Activated CD8-positive, alpha-beta memory T cell treated with anti-CD3 and anti-CD28 coated beads for 1 hour (primary cell): ENCODE results near the gene JAG2.
A peak's percentile ranks its signal among the peaks of the same experiment; 100 is the strongest.

Experiments used
- DNase-seq, 2 donors: peaks; one replicate each; pipeline ENCODE4 v3.0.0-alpha.2; 2020; ENCODE audit warnings: low read depth in 1 of 2; ENCODE audit errors: extremely low read depth in 1 of 2

Gene JAG2

DNA sequence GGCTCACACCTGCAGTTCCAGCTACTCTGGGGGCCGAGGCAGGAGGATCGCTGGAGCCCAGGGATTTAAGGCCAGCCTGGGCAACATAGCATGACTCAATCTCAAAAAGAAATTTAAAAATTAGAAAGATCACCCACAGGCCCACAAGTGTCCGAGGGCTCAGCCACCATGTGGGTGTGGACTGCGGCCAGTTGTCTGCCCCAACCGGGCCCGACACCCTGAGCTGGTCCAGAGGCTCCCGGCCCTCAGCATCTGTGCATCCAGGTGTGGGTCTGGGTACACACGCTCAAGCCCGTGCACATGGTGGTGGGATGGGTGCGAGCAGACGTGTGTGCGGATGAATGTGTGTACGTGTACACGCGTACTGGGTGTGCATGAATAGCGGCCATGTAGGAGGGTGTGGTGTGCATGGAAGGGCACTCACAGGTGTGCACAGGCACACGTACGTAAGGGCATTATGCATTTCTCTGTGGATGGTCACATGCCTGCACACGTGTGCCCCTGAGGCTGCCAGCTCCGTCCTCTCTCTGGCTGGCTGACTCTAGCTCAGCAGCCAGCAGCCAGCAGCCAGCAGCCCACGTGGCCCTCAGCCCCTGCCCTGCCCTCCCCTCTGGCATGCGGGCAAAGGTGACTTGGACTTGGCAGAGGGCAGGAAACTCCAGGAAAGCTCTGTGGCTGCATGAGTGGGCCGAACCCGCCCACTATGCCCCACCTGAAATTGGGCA is 35.8 kb upstream of the JAG2 start:
- no peak for DNase-seq

DNA sequence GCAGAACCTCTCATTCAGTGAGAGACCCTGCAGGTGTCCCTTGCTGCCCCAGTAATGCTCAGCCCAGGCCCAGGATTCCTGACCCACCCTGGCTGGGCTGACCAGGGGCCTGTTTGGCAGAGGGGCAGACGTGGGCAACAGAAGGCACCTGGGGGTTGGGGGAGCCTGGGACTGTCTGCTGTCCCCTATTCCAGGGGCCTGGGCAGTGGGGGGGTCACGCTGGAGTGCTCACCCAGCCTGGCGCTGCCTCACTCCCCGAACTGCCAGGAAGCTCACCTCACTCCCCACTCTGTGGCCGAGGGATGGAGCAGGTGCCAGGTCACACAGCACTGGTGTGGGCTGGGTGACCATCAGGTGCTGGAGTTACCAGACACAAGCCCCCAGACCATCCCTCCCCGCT is 35.1 kb upstream of the JAG2 start:
- DNase-seq, result no peak

DNA sequence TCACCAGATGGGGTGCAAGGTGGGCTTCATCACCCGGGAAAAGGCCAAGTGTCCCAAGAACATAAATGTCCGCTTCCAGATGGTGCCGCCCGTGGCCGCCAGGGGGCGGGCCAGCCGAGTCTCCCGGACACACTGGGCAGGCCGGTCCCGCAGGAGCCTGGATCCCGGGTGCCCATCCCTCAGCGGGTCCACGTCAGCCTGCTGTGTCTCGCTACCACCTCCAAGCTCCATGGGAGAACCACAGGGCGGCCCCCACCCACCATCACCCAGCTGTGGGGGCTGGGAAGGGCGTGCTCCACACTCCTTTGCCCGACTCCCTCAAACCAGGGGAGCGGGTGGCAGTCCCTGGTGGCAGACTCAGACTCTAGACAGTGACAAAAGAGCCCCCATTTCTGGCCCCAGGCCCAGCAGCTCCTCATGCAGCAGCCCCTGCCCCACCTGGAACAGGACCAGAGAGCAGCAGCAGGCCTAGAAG is 34.5 kb upstream of the JAG2 start:
- peak in 1 of 2 donors; percentile 47 for DNase-seq

DNA sequence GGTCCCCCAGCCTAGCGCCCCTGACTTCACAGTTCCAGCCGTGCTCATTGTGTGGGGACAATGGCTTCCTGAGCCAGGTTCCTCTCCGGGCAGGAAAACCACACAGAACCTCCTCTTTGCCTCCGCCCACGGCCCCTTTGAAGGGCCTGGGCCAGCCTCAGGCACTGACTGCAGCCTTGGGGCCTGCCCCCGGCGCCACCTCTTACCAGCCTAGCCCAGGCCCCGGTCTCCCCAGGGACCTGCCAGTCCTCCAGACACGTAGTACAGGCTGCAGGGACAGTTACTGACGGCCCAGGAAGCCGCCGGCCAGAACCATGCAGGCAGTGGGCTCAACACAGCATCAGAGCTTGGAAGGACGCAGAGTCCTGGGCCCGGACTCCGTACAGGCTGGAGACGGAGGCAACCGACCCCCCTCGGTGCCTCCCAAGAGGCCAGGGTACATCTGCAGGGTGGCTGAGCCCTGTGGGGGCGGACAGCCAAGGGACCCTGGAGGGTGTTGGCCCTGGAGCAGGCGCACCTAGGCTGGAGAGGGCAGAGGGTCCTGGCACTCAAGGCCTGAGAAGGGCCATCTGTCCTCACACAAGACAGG is 33.4 kb upstream of the JAG2 start:
- no peak for DNase-seq

DNA sequence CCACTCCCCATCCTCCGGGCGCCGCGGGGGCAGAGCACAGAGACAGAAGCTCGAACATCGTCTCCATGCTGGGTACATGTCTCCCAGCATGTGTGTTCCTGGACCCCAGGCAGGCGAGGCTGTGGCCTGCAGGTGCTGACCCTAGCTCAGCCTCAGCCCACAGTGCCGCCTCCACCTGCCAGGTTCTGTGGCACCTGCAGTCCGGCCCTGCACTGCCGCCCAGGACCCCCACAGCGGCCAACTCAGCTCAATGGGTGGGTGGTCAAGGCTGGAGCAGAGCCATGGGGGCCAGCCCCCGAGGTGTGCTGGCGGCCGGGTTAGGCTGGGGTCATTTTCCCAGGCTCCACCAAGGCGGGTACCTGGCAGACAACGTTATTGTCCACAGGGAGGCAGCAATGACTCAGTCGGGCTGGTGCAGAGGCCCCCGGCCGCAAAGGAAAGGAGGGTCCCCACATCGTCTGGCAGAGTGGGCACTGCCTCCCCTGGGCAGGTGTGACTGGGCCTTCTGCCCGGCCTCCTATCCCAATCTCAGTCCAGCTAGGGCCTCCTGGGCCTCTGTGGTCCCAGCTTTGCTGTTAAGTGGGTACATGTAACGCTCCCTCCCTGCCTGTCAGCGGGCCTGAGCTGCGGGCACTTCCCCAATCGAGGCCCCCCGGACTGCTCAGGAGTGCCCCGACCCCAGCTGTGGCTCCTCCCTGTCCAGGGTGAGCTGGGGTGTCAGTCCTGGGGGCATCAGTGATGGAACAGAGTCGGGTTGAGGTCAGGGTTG is 32.8 kb upstream of the JAG2 start:
- DNase-seq, result no peak

DNA sequence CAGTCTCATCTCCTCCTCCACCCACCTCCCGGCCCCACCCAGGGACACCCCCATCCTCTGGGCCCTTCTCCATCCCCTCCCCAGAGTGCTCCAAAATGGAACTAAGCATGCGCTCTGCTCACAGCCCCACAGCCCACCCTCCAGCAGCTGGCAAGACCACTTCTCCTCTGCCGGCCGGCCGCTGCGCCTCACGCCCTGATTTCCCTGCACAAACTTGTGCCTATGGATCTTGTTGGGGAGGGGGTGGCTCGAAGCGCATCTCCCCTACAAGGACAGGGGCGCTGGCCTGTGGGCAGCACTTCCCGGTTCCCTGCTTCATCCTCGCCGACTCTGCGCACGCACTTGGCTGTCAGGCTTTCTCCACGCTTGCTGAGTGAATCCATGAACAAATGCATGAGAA is 32.1 kb upstream of the JAG2 start:
- DNase-seq, result no peak

DNA sequence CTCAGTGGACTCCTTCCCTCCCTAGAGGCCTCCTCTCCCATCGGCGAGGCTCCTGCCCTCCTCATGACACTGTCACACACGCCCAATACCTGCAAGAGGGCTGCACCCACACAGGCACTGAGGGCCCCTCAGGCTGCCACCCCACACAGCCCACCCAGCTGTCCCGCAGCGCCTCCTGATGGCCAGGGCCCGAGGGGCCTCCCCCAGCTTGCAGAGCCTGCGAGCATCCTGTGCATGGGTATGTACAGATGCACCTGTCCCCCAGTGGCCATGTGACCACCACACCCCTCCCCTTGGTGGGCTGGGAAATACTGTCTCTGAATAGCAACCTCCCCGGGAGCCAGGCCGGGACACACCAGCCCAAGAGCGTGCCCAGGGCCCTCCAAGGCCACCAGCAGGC is 31.5 kb upstream of the JAG2 start:
- DNase-seq, result no peak

DNA sequence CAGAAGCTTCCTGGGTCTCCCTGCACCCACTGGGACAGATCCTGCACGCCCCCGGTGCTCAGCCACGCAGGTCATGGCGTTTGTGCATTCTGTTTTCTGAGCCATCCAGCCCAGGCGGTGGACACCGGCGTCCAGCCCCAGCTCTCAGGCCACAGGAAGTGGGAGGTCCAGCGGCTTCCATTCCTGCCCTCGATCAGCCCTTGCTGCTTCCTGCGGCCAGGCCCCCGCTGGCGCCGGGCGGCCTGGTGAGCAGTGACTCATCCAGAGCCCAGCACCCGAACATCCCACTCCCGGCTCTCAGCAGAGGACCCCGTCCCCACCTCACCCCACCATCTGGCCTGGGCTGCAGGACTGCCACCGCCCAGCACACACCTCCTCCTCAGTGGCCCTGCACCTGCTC is 30.5 kb upstream of the JAG2 start:
- DNase-seq, result no peak

DNA sequence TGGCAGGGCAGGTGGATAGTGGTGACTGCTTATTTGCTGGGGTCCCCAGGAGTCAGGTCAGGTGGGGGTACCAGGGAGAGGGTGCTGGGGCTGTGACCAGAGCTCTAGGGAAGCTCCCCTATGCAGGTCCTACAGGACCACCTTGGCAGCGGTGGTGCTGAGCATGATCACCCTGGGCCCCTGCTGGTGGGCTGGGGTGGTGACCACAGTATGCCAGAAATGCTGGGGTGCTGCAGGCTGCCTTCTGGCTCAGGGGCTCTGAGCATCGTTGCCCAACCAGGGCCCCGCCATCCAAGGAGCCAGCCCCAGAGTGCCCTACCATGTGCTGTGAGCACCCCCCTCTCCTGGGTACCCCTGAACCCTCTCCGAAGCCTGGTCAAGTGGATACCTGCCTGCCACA is 30.0 kb upstream of the JAG2 start:
- no peak for DNase-seq

DNA sequence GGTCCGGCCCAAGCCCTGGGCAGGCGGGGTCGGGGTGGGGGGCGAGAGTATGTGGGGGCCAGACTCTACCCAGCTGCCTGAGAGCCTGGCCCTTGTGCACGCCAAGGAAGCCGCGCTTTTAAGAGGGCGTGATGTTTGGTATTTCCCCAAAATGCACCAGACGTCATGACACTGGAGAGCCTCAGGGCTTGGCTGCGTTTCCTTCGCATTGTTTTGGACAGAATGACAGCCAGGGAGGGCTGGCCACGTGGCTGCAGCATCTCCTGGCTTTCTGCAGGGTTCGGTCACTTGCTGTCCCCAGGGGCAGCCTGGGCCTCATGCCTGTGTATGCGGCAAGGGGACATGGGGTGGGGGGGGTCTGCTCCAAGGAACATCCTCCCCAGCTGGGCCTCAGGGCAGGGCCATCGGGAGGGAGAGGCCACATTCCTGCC is 28.6 kb upstream of the JAG2 start:
- no peak for DNase-seq

DNA sequence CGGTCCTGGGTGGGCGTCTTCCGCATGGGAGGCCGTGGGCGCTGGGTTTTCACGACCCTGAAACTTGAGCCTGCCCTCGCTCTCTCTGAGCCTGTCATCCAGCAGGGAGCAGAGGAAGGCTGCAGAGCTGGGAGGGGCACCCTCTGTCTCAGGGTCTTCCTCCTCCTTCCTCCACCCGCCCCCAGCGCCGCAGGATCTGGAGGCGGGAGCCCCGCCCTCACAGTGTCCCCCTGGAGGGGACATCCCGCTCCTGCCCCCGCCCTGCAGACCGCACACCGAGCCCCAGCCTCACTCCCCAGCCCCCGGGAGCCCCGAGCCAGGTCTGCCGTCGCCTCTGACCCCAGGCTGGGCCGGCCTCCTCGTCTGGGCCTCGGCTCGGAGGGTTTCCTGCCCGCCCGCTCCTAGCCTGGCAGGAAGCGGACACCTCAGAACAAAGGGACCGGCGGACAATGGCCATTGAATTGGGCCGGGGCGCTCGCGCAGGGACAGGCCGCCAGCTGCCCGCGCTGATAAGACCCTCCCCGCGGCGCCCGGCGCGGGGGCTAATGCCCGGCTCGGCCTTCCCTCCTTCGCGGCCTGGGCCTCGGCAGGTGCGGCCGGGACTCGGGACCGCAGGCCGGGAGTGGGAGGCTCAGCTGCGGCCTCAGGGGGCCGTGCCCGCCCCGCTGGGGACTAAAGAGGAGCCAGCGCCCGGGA is 27.8 kb upstream of the JAG2 start:
- DNase-seq, result no peak

DNA sequence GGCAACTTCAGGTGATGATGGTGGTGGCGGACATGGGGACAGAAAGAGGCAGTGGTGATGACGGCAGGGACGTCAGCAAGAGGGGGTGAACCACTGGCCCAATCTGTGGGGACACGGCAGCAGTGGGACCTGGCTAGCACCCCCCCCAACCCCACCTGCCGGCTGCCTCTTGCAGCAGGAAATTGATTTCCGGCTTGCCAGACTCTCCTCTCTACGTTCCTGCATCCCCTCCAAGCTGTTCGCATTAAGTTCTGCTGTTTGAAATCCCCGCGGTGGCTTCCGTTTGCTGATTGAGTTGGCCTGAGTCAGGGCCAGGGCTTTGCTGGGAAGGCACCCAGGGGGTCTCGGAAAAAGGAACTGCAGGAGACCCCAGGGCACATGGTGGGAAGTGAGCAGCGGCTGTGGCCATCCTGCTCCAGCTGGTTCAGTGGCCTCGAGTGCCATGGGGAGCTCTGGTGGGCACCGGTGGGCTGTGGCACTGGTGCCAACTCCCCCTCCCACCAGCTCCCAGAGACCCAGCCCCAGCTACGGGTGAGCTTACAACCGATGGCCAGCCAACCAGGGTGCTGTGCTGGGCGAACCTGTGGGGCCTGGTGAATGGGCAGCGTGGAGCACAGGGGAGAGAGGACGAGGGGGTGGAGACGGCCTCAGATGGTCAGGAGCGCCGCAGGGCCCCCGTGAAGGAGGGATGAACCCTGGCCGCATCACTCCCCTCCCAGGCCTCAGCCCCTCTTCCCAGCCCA is 27.1 kb upstream of the JAG2 start:
- DNase-seq, result no peak

DNA sequence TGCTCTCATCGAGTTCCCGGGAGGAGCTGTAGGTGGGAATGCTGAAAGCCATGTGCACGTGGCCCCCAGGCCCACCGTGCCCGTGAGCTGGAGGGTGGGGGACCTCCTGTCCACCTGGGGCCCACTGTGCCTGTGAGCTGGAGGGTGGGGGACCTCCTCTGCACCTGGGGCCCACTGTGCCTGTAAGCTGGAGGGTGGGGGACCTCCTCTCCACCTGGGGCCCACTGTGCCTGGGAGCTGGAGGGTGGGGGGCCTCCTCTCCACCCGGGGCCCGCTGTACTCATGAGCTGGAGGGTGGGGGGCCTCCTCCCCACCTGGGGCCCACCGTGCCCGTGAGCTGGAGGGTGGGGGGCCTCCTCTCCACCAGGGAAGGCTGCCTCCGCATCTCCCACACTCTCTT is 26.5 kb upstream of the JAG2 start:
- DNase-seq, result no peak

DNA sequence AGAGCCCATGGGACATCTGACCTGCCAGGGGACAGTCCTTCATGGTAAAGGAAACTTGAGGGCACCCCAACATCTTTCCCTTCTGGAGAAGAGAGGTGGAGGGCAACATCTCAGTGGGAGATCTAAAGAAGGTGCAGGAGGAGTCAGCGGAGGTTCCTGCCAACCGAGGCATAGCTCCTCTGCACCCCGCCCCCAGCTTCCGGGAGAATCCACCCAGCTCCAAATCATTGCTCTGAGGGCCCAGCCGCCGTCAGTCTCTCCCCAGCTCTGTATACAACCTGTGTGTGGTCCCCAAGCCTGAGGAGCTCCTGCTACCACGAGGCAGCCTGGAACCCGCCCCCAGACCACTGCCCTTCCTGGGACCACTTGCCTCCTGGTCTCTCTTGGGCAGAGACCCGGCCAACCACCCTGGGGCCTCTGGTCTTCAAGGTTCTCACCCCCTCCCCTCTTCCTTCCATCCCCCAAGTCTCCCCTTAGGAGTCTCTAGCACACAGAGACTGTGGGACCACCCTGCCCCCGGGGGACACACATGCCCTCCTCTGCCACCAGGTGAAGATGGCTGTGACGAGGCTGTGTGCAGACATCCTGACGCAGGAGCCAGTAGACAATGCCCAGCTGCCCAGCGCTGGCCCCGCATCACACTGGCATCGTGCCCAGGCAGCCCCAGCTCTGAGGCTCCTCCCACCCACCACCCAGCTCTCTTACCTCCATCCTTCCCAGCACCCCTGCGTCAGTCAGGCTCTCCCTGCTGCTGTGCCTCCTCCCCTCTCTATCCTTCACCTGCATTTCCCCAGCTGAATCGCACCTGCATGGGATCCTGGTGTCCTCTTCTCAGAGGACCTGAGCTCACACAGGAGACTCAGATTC is 25.6 kb upstream of the JAG2 start:
- no peak for DNase-seq

DNA sequence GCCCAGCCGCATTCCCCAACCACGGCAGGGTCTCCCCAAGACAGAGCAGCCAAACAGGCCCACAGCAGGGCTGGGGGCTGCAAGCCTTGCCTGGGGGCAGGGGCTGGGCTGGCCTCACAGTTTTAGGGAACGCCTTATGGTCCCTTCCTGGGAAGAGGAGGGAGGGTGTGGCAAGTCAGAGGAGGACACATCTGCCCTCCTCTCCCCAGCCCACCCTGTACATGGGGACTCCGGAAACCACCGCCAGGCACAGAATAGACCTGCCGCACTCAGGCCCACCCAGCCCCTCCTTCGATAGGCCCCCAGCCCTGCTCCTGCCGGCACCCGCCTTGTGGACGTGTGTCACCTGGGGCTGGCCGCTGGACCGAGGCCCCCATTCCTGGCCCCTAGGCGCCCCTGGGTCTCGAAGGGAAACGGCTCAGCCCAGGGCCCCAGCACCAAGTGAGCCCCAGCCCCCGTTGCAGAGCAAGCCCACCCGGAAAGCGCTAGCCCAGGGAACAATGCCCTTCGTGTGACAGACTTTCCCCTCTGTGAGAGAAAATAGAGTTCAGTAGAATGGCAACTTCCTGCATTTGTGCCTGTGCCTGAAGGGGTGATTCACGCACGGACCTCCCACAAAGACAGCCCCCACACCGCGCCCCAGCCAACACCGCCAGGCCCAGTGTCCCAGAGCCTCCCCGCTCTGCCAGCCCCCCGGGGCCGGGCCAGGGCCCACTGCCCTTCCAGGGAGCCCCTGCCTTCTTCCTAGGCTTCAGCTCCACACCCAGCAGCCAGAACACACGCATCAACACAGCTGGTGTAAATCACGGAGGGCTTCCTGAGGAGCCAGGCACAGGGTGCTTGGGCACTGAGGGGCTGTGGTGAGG is 24.5 kb upstream of the JAG2 start:
- DNase-seq, result no peak

DNA sequence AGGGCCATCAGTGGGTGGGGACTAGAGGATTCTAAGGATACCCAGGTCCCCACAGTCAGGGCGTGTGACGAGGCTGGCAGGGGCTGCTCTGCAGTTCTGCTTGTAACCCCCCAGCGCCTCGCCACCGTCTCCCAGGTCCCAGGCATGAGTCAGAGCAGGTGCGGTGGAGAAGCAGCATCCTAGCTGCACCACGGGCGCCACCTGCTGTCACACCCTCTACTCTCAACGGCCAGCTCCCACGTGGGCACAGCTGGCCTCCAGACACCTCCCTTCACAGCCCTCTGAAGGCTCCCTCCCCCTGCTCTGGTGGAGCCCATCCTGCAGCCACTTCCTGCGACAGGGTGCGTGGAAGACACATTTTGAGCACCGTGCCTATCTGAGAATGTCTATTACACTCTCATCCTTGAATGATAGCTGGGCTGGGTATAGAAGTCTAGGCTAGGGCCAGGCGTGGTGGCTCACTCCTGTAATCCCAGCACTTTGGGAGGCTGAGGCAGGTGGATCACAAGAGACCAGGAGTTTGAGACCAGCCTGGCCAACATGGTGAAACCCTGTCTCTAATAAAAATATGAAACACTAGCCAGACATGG is 19.5 kb upstream of the JAG2 start:
- DNase-seq, result no peak

DNA sequence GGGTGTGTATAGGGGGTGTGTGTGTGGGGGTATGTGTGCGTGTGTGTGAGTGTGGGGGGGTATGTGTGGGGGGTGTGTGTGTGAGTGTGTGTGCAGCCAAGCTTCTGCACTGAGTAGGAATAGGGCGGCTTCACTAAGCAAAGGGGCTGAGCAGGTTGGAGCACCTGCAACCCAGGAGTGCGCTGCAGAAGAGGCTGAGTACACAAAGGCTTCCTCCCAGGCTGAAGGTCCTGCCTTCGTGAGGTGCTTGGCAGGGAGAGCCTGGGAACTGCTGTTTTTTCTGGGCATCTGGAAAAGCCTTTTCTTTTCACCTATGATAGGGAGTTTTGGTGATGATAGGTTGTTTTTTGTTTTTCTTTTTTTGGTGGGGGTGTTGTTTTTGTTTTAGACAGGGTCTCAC is 18.5 kb upstream of the JAG2 start:
- DNase-seq, result no peak

DNA sequence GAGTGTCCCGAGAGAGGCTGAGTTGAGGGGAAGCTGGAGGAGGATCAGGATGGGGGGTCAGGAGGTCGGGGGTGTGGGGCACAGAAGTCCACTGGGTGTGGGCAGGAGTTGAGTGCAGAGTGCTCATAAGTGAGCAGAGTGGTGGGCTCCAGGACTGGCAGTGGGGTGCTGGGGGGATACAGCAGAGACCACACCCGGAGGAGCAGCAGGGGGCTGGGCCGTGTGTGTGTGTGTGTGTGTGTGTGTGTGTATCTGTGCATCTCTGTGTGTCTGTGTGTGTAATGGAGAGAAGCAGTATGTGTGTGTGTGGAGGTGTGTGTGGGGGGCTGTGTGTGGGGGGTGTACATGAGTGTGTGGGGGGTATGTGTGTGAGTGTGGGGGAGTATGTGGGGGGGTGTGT is 17.4 kb upstream of the JAG2 start:
- no peak for DNase-seq

DNA sequence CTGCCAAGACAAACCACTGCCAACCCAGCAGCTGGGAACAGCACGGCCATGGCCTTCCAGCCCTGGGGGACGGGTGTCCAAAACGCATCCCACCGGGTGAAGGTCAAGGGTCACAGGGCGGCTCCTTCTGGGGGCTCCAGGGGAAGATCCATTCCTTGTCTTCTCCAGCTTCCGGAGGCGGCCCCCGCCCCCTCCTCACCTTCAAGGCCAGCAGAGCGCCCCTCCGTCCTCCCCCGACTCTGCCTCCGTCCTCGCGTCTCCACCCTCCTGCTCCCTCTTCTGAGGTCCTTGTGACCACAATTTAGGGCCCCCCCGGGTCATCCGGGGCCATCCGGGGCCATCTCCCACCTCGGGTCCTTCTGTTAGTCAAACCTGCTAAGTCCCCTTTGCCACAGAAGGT is 16.4 kb upstream of the JAG2 start:
- no peak for DNase-seq
